Common myeloid progenitor, CD34-positive (primary cell): ENCODE results near the gene DCTN5.

ENCODE experiments used
- CTCF ChIA-PET: fragments of 350-600 bp; sonication (Branson Sonifier 250); formaldehyde crosslinking; loops from one replicate; lab custom pipeline; 2021; ENCODE audit warnings: antibody characterized with exemption; lab: Charles Lee
- POLR2A ChIA-PET: fragments of 350-600 bp; sonication (Branson Sonifier 250); formaldehyde crosslinking; loops from one replicate; lab custom pipeline; 2021; ENCODE audit warnings: antibody characterized with exemption; lab: Charles Lee
- DNase-seq, 3 donors: peaks; one replicate each; pipeline versions ENCODE4 v3.0.0 to v3.0.0-alpha.2; 2013
- H3K27ac ChIP-seq, 2 experiments: 1 replicate in 1 of 2; 2 replicates in 1 of 2; pipeline ENCODE4 v1.7.0; 2013; ENCODE audit warnings: inconsistent platforms in 2 of 2, low read length in 2 of 2, mild to moderate bottlenecking in 2 of 2, low read depth in 1 of 2, moderate library complexity in 1 of 2; ENCODE audit not compliant: severe bottlenecking in 2 of 2, insufficient read depth in 1 of 2, poor library complexity in 1 of 2
- H3K27me3 ChIP-seq, 5 experiments: replicated peaks in 2 of 5; 1 replicate in 3 of 5; 2 replicates in 2 of 5; pipeline versions ENCODE4 v1.6.1 to v1.7.0; 2013; ENCODE audit warnings: low read length in 4 of 5, mild to moderate bottlenecking in 2 of 5, moderate library complexity in 2 of 5, inconsistent platforms in 1 of 5; ENCODE audit not compliant: insufficient read depth in 5 of 5, control insufficient read depth in 4 of 5
- H3K36me3 ChIP-seq, 4 experiments: 1 replicate in 2 of 4; 2 replicates in 2 of 4; pipeline versions ENCODE4 v1.6.1 to v1.7.0; 2013; ENCODE audit warnings: low read length in 3 of 4, control low read depth in 1 of 4, mild to moderate bottlenecking in 1 of 4; ENCODE audit not compliant: control insufficient read depth in 4 of 4, insufficient read depth in 4 of 4
- H3K4me1 ChIP-seq, 4 experiments: 1 replicate in 3 of 4; 2 replicates in 1 of 4; pipeline versions ENCODE4 v1.6.1 to v1.7.1; 2013; ENCODE audit warnings: low read length in 3 of 4, mild to moderate bottlenecking in 3 of 4, control low read depth in 1 of 4, inconsistent platforms in 1 of 4, moderate library complexity in 1 of 4; ENCODE audit not compliant: control insufficient read depth in 4 of 4, insufficient read depth in 4 of 4; ENCODE audit errors: control extremely low read depth in 1 of 4
- H3K4me3 ChIP-seq, 7 experiments: 1 replicate in 4 of 7; 2 replicates in 3 of 7; pipeline versions ENCODE4 v1.5.1 to v1.7.0; 2013; ENCODE audit warnings: mild to moderate bottlenecking in 7 of 7, low read length in 6 of 7, moderate library complexity in 6 of 7, inconsistent platforms in 2 of 7, low read depth in 2 of 7, control low read depth in 1 of 7; ENCODE audit not compliant: insufficient read depth in 4 of 7, control insufficient read depth in 1 of 7; ENCODE audit errors: extremely low read depth in 1 of 7
- H3K9me3 ChIP-seq, 5 experiments: 1 replicate in 4 of 5; 2 replicates in 1 of 5; pipeline versions ENCODE4 v1.6.1 to v1.7.1; 2013; ENCODE audit warnings: low read length in 4 of 5, mild to moderate bottlenecking in 2 of 5, inconsistent platforms in 1 of 5, low read depth in 1 of 5, moderate library complexity in 1 of 5; ENCODE audit not compliant: control insufficient read depth in 4 of 5, insufficient read depth in 2 of 5; ENCODE audit errors: control extremely low read depth in 1 of 5
- WGBS: methylation state at CpG from one replicate; pipeline ENCODE4 v1.1.5; 2013; ENCODE audit not compliant: insufficient coverage; 5-methylcytosine and 5-hydroxymethylcytosine counted together

Gene DCTN5

DNA sequence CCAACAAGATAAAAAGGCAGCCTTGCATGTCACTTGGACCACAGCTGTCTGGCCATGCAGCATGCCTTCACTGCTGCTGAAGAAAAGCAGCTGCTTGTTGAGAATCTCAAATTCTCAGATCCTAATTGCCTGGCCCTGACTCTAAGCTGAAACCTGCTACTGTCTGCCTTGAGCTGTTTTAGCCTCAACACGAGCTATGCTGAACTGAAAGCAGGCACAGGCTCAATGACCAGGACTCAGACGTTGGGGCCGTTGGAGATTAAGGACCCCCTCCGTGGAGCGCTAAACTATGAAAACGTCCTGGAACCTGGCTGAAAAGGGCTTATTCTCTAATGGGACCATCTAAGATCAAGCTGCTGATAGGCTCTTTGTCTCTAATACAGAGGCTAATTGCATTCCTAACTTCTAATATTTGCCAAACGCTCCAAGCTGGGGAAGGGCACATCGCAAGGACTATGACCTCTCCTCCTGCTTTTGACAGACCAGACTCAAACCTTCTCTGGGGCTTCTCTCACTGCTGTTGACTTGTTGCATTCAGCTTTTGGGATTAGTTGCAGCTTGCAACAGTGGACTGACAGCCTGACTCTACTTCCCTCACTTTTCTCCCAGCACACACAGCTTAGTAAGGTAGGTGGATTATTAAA, 32.8 kb downstream of the DCTN5 start:
- H3K36me3 ChIP-seq, result peaks cover 3 to 37% (median 34%) of the 10 kb centered on the region in 4 experiments
- H3K4me1 ChIP-seq, result peaks cover 0 to 9% (median 7%) of the 10 kb centered on the region in 4 experiments
- ChIA-PET CTCF (no interaction called here), POLR2A (no interaction called here)
- H3K27ac ChIP-seq, result no peak overlapping the region
- no peak for DNase-seq
- H3K4me3 ChIP-seq, result no peak overlapping the region
- H3K9me3 ChIP-seq, result no peaks in the 10 kb centered on the region
- no peaks in the 10 kb centered on the region for H3K27me3 ChIP-seq
- 96% methylated on average over 8 of the region's 8 CpGs for WGBS

GRCh38 chr16:23676924-23677480, 35.7 kb downstream of the DCTN5 start:
- no peak overlapping the region for H3K27ac ChIP-seq
- H3K27me3 ChIP-seq, result no peaks in the 10 kb centered on the region
- peaks cover 0 to 33% (median 22%) of the 10 kb centered on the region in 4 experiments for H3K4me1 ChIP-seq
- WGBS, result 100% methylated on average over 2 of the region's 2 CpGs
- no peak overlapping the region for H3K4me3 ChIP-seq
- ChIA-PET CTCF (interaction anchor here (1.0 to 1.8 kb wide), 4 partner anchors 9 to 126 kb away, joined by 3 to 4 read pairs (median 4); no protein-coding TSS in a partner anchor), POLR2A (no interaction called here)
- H3K9me3 ChIP-seq, result no peaks in the 10 kb centered on the region
- DNase-seq, result no peak
- peaks cover 7 to 38% (median 20%) of the 10 kb centered on the region in 4 experiments for H3K36me3 ChIP-seq

GRCh38 chr16:23678430-23679273, 37.4 kb downstream of the DCTN5 start, which contains the start of gene PLK1:
PLK1 (plus strand) TSS chr16:23678889; CDS start chr16:23678933, 44 bp downstream.
- WGBS, result under 1% methylated on average over 72 of the region's 75 CpGs
- CTCF ChIA-PET, result interaction anchor here (1.1 to 1.8 kb wide), 9 partner anchors 13 to 1066 kb away, joined by 3 to 8 read pairs (median 3); no protein-coding TSS in a partner anchor
- POLR2A ChIA-PET, result interaction anchor here (0.8 kb wide), 1 partner anchor 28 kb away, joined by 4 read pairs; no protein-coding TSS in a partner anchor
- Histone ChIP-seq H3K27ac (peak within 1 kb of the TSS in 1 of 2 experiments; percentile 55), H3K9me3 (no peaks in the 10 kb centered on the region), H3K36me3 (peaks cover 8 to 47% (median 23%) of the 10 kb centered on the region in 4 experiments), H3K4me1 (peaks cover 0 to 33% (median 22%) of the 10 kb centered on the region in 4 experiments), H3K27me3 (no peaks in the 10 kb centered on the region), H3K4me3 (peak within 1 kb of the TSS; percentile 48 to 97 (median 78))
- peak; percentile 62 to 78 (median 77) for DNase-seq

DNA sequence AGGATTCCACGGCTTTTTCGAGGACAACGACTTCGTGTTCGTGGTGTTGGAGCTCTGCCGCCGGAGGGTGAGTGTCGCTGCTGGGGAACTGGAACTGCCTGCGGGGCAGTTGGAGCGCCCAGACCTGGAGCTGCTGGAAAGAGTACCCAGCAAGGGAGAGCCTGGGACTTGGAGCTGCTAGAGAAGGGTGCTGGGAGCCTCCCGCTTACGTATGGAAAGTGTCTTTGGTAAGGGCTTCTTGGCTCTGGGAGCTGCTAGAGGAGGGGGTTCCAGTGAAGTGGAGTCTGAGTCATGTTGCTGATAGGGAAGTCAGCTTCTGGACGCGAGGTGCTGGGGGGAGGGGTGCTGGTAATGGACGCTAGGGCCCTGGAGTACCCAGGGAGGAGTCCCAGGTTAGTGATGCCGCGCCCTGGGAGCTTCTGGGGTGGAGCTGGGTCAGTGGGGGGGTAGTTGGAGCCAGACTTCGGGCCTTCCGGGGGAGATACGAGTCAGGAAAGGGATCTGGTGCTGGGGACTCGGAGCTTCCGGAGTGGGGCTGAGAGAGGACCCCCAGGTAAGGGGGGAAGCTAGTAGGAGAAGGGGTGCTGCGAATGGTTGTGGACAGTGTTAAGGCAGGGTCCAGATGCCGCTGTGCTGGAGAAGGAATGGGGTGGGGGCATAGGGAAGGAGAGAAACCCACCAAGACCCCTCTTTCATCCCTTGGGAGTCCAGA, 38.2 kb downstream of the DCTN5 start:
- Histone ChIP-seq H3K4me3 (peak overlapping the region; percentile 48 to 97 (median 78)), H3K9me3 (no peaks in the 10 kb centered on the region), H3K4me1 (peaks cover 0 to 33% (median 22%) of the 10 kb centered on the region in 4 experiments), H3K27ac (peak overlapping the region in 1 of 2 experiments; percentile 55), H3K27me3 (no peaks in the 10 kb centered on the region), H3K36me3 (peaks cover 11 to 47% (median 28%) of the 10 kb centered on the region in 4 experiments)
- DNase-seq, result peak; percentile 29 to 78 (median 72)
- POLR2A ChIA-PET, result interaction anchor here (0.8 kb wide), 1 partner anchor 29 kb away, joined by 4 read pairs; no protein-coding TSS in a partner anchor
- 12% methylated on average over 18 of the region's 24 CpGs for WGBS
- CTCF ChIA-PET, result interaction anchor here (0.6 to 1.7 kb wide), 9 partner anchors 9 to 820 kb away, joined by 3 to 8 read pairs (median 3); no protein-coding TSS in a partner anchor

DNA sequence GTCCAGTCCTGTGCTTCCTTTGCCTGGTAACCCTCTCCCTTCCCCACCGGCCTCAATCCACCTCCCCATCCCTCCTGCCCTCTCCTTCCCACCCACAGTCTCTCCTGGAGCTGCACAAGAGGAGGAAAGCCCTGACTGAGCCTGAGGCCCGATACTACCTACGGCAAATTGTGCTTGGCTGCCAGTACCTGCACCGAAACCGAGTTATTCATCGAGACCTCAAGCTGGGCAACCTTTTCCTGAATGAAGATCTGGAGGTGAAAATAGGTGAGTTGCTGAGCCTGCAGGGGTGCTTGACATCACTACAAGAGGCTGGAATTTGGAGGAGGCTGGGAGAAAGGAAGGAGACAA, 38.7 kb downstream of the DCTN5 start:
- POLR2A ChIA-PET, result no interaction called here
- peak overlapping the region in 6 of 7 experiments; percentile 33 to 97 (median 78) for H3K4me3 ChIP-seq
- H3K27me3 ChIP-seq, result no peaks in the 10 kb centered on the region
- CTCF ChIA-PET, result interaction anchor here (0.6 to 1.4 kb wide), 3 partner anchors 10 to 50 kb away, joined by 3 to 4 read pairs (median 3); no protein-coding TSS in a partner anchor
- H3K9me3 ChIP-seq, result no peaks in the 10 kb centered on the region
- peak overlapping the region in 1 of 2 experiments; percentile 55 for H3K27ac ChIP-seq
- 92% methylated on average over 6 of the region's 6 CpGs for WGBS
- no peak for DNase-seq
- peaks cover 11 to 46% (median 29%) of the 10 kb centered on the region in 4 experiments for H3K36me3 ChIP-seq
- H3K4me1 ChIP-seq, result peaks cover 0 to 33% (median 22%) of the 10 kb centered on the region in 4 experiments

DNA sequence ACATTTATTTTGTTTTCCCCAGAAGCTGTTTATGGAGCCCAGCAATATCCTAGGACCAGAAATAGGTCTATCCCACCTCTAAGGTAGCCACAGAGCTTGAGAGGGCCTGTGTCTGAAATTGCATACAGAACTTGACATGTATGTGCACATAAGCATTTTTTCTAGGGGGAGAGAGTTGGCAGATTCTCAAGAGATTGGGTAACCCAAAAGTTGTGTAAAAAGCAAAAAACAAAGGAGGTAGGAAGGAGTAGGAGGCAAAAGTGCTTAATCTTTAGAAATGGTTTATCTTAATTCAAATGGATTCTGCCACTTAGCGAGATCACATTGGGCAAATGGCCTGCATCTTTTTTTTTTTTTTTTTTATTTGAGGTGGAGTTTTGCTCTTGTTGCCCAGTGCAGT, 40.9 kb downstream of the DCTN5 start:
- POLR2A ChIA-PET, result no interaction called here
- CTCF ChIA-PET, result no interaction called here
- Histone ChIP-seq H3K36me3 (peaks cover 16 to 57% (median 33%) of the 10 kb centered on the region in 4 experiments), H3K4me1 (peaks cover 0 to 33% (median 22%) of the 10 kb centered on the region in 4 experiments), H3K9me3 (no peaks in the 10 kb centered on the region), H3K27ac (no peak overlapping the region), H3K4me3 (no peak overlapping the region), H3K27me3 (no peaks in the 10 kb centered on the region)
- no CpG with 5 or more reads among the region's 1 CpG for WGBS
- DNase-seq, result no peak
